HCT116 (cell line): ENCODE measurements around the gene SETD2. TPM values are rescaled to one million over a fixed set of nuclear protein-coding genes. Genes with fewer than 3 reads are reported as not detected.

ENCODE experiments used
- ATAC-seq: fragments of 200-7000 bp; cut with Tn5 transposase; 2 replicates; pipeline ENCODE4 v1.9.1; 2020; ENCODE audit warnings: mild to moderate bottlenecking, moderate library complexity
- BruUV-seq: library from RNA; stranded (reverse); fragments of 400-500 nt; replicated peaks from 2 replicates; lab custom pipeline; 2021; lab: Mats Ljungman, UMichigan
- CTCF ChIA-PET: fragments of 300-600 bp; sonication (Branson Sonifier 250); formaldehyde crosslinking; loops from one replicate; lab custom pipeline; 2021; ENCODE audit warnings: antibody characterized with exemption; lab: Charles Lee
- POLR2A ChIA-PET: fragments of 300-600, 350-600 bp; sonication (Branson Sonifier 250); formaldehyde crosslinking; loops from one replicate; lab custom pipeline; 2021; ENCODE audit warnings: antibody characterized with exemption; lab: Charles Lee
- RAD21 ChIA-PET, 2 experiments: fragments of 300-600 bp; sonication (Branson Sonifier 250); formaldehyde crosslinking; loops; one replicate each; lab custom pipeline; 2023; ENCODE audit warnings: low total read pairs in 2 of 2; ENCODE audit not compliant: uncharacterized antibody in 2 of 2, unreplicated experiment in 2 of 2, low non-redundant PET in 1 of 2; lab: Charles Lee
- DNase-seq: peaks from one replicate; pipeline ENCODE4 v3.0.0-alpha.2; 2010; ENCODE audit warnings: low read depth, low spot score
- H2AFZ ChIP-seq: fragments of 200-600 bp; shearing (Covaris generic), sonication (generic); 2 replicates; pipeline ENCODE4 v1.6.1; 2017; ENCODE audit warnings: low read depth, mixed run types, mixed read lengths, antibody characterized with exemption, low read length; ENCODE audit not compliant: poor library complexity, severe bottlenecking
- H3K27ac ChIP-seq: 2 replicates; pipeline ENCODE4 v1.5.1; 2012; ENCODE audit warnings: low read depth, low read length
- H3K27me3 ChIP-seq: fragments of 200-600 bp; sonication (generic); 2 replicates; pipeline ENCODE4 v1.6.1; 2016; ENCODE audit warnings: mixed run types, low read length, mixed read lengths; ENCODE audit not compliant: insufficient read depth
- H3K36me3 ChIP-seq, 2 experiments: fragments of 200-500 bp in 1 of 2; fragments of 200-600 bp in 1 of 2; sonication (Bioruptor generic) in 1 of 2; sonication (generic) in 1 of 2; 2 replicates each; pipeline versions ENCODE4 v1.5.1 to v1.6.1; 2014 to 2016; ENCODE audit warnings: low read length in 2 of 2, inconsistent platforms in 1 of 2, mixed read lengths in 1 of 2, mixed run types in 1 of 2; ENCODE audit not compliant: insufficient read depth in 2 of 2, control insufficient read depth in 1 of 2
- H3K4me1 ChIP-seq, 2 experiments: fragments of 200-600 bp in 1 of 2; sonication (generic) in 1 of 2; 2 replicates each; pipeline versions ENCODE4 v1.5.1 to v1.6.1; 2012 to 2017; ENCODE audit warnings: low read length in 2 of 2, inconsistent platforms in 1 of 2, mild to moderate bottlenecking in 1 of 2, mixed read lengths in 1 of 2, mixed run types in 1 of 2, moderate library complexity in 1 of 2; ENCODE audit not compliant: insufficient read depth in 2 of 2, control insufficient read depth in 1 of 2
- H3K4me2 ChIP-seq: fragments of 200-600 bp; sonication (generic); 2 replicates; pipeline ENCODE4 v1.6.1; 2017; ENCODE audit warnings: mixed run types, low read length, mixed read lengths
- H3K4me3 ChIP-seq, 2 experiments: fragments of 200-600 bp in 1 of 2; sonication (generic) in 1 of 2; replicated peaks in 1 of 2; 2 replicates each; pipeline ENCODE4 v1.5.1; 2011 to 2016; ENCODE audit warnings: low read length in 2 of 2, control low read depth in 1 of 2, low read depth in 1 of 2, mild to moderate bottlenecking in 1 of 2, mixed read lengths in 1 of 2, mixed run types in 1 of 2
- H3K79me2 ChIP-seq: fragments of 200-600 bp; sonication (generic); 2 replicates; pipeline ENCODE4 v1.6.1; 2017; ENCODE audit warnings: mild to moderate bottlenecking, mixed run types, low read length, moderate library complexity, mixed read lengths; ENCODE audit not compliant: insufficient read depth
- H3K9ac ChIP-seq: fragments of 200-600 bp; sonication (generic); 2 replicates; pipeline ENCODE4 v1.6.1; 2016; ENCODE audit warnings: low read length, mixed read lengths
- H3K9me2 ChIP-seq: fragments of 200-600 bp; sonication (generic), shearing (Covaris generic); 2 replicates; pipeline ENCODE4 v1.6.1; 2017; ENCODE audit warnings: mixed run types, mild to moderate bottlenecking, moderate library complexity; ENCODE audit not compliant: insufficient read depth
- H3K9me3 ChIP-seq, 2 experiments: fragments of 200-500 bp in 1 of 2; fragments of 200-600 bp in 1 of 2; sonication (Bioruptor generic) in 1 of 2; sonication (generic) in 1 of 2; 2 replicates each; pipeline ENCODE4 v1.6.1; 2014 to 2017; ENCODE audit warnings: low read length in 2 of 2, mixed read lengths in 2 of 2, inconsistent platforms in 1 of 2, low read depth in 1 of 2, mild to moderate bottlenecking in 1 of 2, mixed run types in 1 of 2, moderate library complexity in 1 of 2; ENCODE audit not compliant: control insufficient read depth in 1 of 2, insufficient read depth in 1 of 2
- H4K20me1 ChIP-seq: fragments of 200-600 bp; sonication (generic), shearing (Covaris generic); 2 replicates; pipeline ENCODE4 v1.6.1; 2017; ENCODE audit warnings: mixed run types, mild to moderate bottlenecking, moderate library complexity; ENCODE audit not compliant: insufficient read depth
- ELF1 ChIP-seq: IDR thresholded peaks from 2 replicates; pipeline ENCODE4 v1.6.1; 2012; ENCODE audit warnings: low read depth, borderline replicate concordance
- EZH2 ChIP-seq: fragments of 200-600 bp; sonication (generic); IDR thresholded peaks from 2 replicates; pipeline ENCODE4 v1.6.1; 2017; ENCODE audit warnings: antibody characterized with exemption, mixed run types
- EZH2phosphoT487 ChIP-seq: fragments of 200-600 bp; IDR thresholded peaks from 2 replicates; pipeline ENCODE4 v1.6.1; 2018; ENCODE audit warnings: antibody characterized with exemption, borderline replicate concordance
- JUND ChIP-seq: IDR thresholded peaks from 2 replicates; pipeline ENCODE4 v1.6.1; 2012
- RAD21 ChIP-seq: IDR thresholded peaks from 2 replicates; pipeline ENCODE4 v1.6.1; 2012; ENCODE audit warnings: low read depth, mild to moderate bottlenecking
- SIN3A ChIP-seq: IDR thresholded peaks from 2 replicates; pipeline ENCODE4 v1.6.1; 2012; ENCODE audit warnings: low read depth
- SP1 ChIP-seq: IDR thresholded peaks from 2 replicates; pipeline ENCODE4 v1.6.1; 2012; ENCODE audit warnings: low read depth
- YY1 ChIP-seq: IDR thresholded peaks from 2 replicates; pipeline ENCODE4 v1.6.1; 2011; ENCODE audit warnings: low read length, low read depth, moderate library complexity, mild to moderate bottlenecking; ENCODE audit not compliant: insufficient replicate concordance; ENCODE audit errors: extremely low read depth
- ZNF274 ChIP-seq: fragments of 200-500 bp; sonication (Bioruptor generic); IDR thresholded peaks from 2 replicates; pipeline ENCODE4 v1.6.1; 2014; ENCODE audit warnings: mild to moderate bottlenecking, low read depth, low read length, inconsistent platforms
- intact Hi-C: fragments of 100-400 bp; cut with micrococcal nuclease; formaldehyde crosslinking; loops from 2 replicates; pipeline ENCODE4 v1.10.0; 2022
- total RNA-seq: library from RNA; stranded (reverse); gene quantifications from one replicate; pipeline ENCODE4 v1.2.1, GENCODE V29; 2021; ENCODE audit not compliant: unreplicated experiment
- TF ChIP-seq, protein P1 (sequence below), 3 experiments: fragments of 200-600 bp in 1 of 3; sonication (generic) in 1 of 3; IDR thresholded peaks in 2 of 3; conservative IDR thresholded peaks in 1 of 3; 2 replicates each; pipeline ENCODE4 v1.5.1; 2012 to 2017; ENCODE audit warnings: low read depth in 2 of 3, low read length in 2 of 3, antibody characterized with exemption in 1 of 3, borderline replicate concordance in 1 of 3, control low read depth in 1 of 3, mild to moderate bottlenecking in 1 of 3, mixed read lengths in 1 of 3, mixed run types in 1 of 3, moderate library complexity in 1 of 3; ENCODE audit not compliant: insufficient read depth in 1 of 3
- TF ChIP-seq, protein P2 (sequence below): IDR thresholded peaks from 2 replicates; pipeline ENCODE4 v1.6.1; 2012

The SETD2 gene
- total RNA-seq, 1 experiment from 2014 or later = 33.0 TPM

DNA sequence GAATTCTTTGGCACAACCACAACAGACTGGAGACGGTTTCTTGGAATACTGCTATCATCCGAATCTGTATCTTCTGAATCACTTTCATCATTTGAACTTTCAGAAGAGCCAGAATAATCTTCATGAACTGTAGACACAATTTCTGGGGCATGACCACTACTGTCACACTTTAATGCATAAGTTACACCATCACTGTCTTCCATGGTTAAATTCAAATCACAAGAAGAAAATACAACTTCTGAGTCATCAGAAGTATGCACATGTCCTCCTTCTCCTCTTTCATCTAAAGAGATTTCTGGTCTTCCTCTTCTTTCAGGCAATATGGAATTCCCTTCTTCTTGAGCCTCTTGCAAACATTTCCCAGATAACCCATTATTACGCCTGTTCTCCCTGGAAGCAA lies 42.5 kb downstream of the SETD2 start:
- no TSS peak for BruUV-seq
- POLR2A ChIA-PET = no interaction called here

More for the DNA sequence above, 42.5 kb downstream of the SETD2 start:
- no peak overlapping the region for H2AFZ ChIP-seq
- no peaks in the 10 kb centered on the region for H3K9me3 ChIP-seq
- ATAC-seq = no peak
- no peaks in the 10 kb centered on the region for H3K9me2 ChIP-seq
- H3K4me1 ChIP-seq = no peaks in the 10 kb centered on the region
- H3K36me3 ChIP-seq = peaks cover 16 to 17% of the 10 kb centered on the region in 2 experiments; a peak in 3 of 4 replicates
- TF ChIP-seq EZH2phosphoT487 (no peak), EZH2 (no peak), JUND (no peak), SP1 (no peak), SIN3A (no peak), YY1 (no peak), ELF1 (no peak), ZNF274 (no peak), RAD21 (no peak)
- TF ChIP-seq, protein P1, sequence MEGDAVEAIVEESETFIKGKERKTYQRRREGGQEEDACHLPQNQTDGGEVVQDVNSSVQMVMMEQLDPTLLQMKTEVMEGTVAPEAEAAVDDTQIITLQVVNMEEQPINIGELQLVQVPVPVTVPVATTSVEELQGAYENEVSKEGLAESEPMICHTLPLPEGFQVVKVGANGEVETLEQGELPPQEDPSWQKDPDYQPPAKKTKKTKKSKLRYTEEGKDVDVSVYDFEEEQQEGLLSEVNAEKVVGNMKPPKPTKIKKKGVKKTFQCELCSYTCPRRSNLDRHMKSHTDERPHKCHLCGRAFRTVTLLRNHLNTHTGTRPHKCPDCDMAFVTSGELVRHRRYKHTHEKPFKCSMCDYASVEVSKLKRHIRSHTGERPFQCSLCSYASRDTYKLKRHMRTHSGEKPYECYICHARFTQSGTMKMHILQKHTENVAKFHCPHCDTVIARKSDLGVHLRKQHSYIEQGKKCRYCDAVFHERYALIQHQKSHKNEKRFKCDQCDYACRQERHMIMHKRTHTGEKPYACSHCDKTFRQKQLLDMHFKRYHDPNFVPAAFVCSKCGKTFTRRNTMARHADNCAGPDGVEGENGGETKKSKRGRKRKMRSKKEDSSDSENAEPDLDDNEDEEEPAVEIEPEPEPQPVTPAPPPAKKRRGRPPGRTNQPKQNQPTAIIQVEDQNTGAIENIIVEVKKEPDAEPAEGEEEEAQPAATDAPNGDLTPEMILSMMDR (IDR thresholded peaks at IDR 0.05 in 2 of 3, conservative IDR thresholded peaks at IDR 0.05 in 1 of 3; ENCODE audit: borderline replicate concordance in 1 of 3, insufficient read depth in 1 of 3, low read depth in 2 of 3, low read length in 2 of 3) = no peak
- TF ChIP-seq, protein P2, sequence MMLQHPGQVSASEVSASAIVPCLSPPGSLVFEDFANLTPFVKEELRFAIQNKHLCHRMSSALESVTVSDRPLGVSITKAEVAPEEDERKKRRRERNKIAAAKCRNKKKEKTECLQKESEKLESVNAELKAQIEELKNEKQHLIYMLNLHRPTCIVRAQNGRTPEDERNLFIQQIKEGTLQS = no peak
- ChIA-PET RAD21 (no interaction called here), CTCF (no interaction called here)
- peaks cover 20% of the 10 kb centered on the region for H3K79me2 ChIP-seq
- no peaks in the 10 kb centered on the region; the same call in 1 of the 2 replicates for H4K20me1 ChIP-seq
- intact Hi-C loops = no loop called here
- H3K27ac ChIP-seq = no peak overlapping the region
- H3K4me2 ChIP-seq = no peak overlapping the region
- H3K27me3 ChIP-seq = no peaks in the 10 kb centered on the region
- no peak overlapping the region for H3K9ac ChIP-seq
- no peak for DNase-seq
- no peak overlapping the region for H3K4me3 ChIP-seq
